GM21447 (cell line): ENCODE results near the gene PARVA.

Source experiments
- ATAC-seq: cut with Tn5 transposase; IDR thresholded peaks from one replicate; pipeline ENCODE4 v1.9.1; 2021; ENCODE audit not compliant: unreplicated experiment

The PARVA gene

GRCh38 chr11:12403122-12403996, 26.0 kb downstream of the PARVA start:
- ATAC-seq, result no peak

GRCh38 chr11:12403997-12404350, 26.6 kb downstream of the PARVA start:
- ATAC-seq, result no peak

GRCh38 chr11:12404436-12404835, 27.1 kb downstream of the PARVA start:
- no peak for ATAC-seq

- no peak for ATAC-seq
These were observed 30.9 kb downstream of the PARVA start for GRCh38 chr11:12408156-12408770.

- no peak for ATAC-seq
These were observed 32.2 kb downstream of the PARVA start for GRCh38 chr11:12409621-12410005.

- ATAC-seq, result no peak
These were observed 32.8 kb downstream of the PARVA start for GRCh38 chr11:12410006-12410728.

GRCh38 chr11:12411393-12411792, 34.0 kb downstream of the PARVA start:
- no peak for ATAC-seq

- ATAC-seq, result no peak
These were observed 34.7 kb downstream of the PARVA start for GRCh38 chr11:12411806-12412727.

- ATAC-seq, result no peak
These were observed 36.0 kb downstream of the PARVA start for GRCh38 chr11:12413141-12414052.

GRCh38 chr11:12414611-12415010, 37.2 kb downstream of the PARVA start:
- ATAC-seq, result no peak

- ATAC-seq, result no peak
These were observed 38.1 kb downstream of the PARVA start for GRCh38 chr11:12415342-12415966.

GRCh38 chr11:12416552-12416951, 39.2 kb downstream of the PARVA start:
- ATAC-seq, result no peak

- ATAC-seq, result no peak
These were observed 40.6 kb downstream of the PARVA start for GRCh38 chr11:12417691-12418611.

GRCh38 chr11:12420040-12420439, 42.7 kb downstream of the PARVA start:
- ATAC-seq, result no peak

- no peak for ATAC-seq
These were observed 43.3 kb downstream of the PARVA start for GRCh38 chr11:12420706-12421105.

GRCh38 chr11:12421386-12421785, 44.0 kb downstream of the PARVA start:
- no peak for ATAC-seq

GRCh38 chr11:12426176-12426575, 48.8 kb downstream of the PARVA start:
- ATAC-seq, result no peak

- ATAC-seq, result no peak
These were observed 51.8 kb downstream of the PARVA start for GRCh38 chr11:12429155-12429554.
